Hippocampal formation (tissue), 2 donors: ENCODE data around the gene TMEM41B.
"Not testable (repeated sequence)": the region's sequence is repeated elsewhere in the genome, so short reads cannot be mapped to it uniquely, and the experiment has no call there.

Source experiments
- DNase-seq, 2 donors: peaks; one replicate each; lab custom pipeline; 2025; lab: John Stamatoyannopoulos, UW

Gene TMEM41B

DNA sequence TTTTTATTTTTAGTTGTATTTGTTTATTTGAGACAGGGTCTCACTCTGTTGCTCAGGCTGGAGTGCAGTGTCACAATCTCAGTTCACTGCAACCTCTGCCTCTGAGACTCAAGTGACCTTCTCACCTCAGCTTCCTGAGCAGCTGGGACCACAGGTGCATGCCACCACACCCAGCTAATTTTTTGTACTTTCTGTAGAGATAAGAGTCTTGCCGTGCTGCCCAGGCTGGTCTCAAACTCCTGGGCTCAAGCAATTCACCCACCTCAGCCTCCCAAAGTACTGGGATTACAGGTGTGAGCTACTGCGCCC is 53.6 kb downstream of the TMEM41B start:
- not testable (repeated sequence) for DNase-seq

DNA sequence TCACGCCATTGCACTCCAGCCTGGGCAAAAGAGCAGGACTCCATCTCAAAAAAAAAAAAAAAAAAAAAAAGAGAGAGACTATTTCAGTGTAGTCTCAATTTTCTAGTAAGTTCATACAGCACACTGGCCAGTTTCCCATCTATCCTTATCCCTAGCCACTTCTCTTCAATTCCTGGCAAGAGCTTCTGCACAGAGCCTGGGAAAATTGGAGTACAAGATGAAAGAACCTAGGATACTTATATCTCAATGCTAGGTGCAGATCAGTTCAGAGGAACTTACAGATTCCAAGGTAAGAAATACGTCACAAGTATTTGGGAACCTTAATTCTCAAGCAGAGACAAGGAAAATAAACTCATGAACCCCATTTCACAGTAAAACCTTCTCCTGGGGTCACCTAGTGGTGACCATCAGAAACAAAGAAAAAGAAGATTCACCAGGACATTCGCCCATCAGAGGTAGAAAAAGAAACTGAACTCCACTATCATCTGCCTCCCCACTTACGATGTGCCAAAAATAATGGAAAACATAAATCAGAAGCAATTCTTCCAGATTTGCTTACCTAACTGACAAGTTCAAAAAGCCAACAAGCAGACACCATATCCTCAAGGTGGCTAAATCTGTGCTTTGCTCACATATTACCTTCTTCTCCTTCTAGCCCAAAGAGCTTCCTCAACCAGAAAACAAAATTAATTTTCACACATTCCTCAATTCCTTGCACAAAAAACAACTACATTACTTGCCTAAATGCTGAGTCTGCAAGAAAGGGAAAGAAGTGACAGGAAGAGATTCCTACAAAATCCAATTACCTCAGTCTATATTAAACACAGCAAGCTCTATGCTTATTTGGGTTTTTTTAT is 54.2 kb downstream of the TMEM41B start:
- no peak for DNase-seq

DNA sequence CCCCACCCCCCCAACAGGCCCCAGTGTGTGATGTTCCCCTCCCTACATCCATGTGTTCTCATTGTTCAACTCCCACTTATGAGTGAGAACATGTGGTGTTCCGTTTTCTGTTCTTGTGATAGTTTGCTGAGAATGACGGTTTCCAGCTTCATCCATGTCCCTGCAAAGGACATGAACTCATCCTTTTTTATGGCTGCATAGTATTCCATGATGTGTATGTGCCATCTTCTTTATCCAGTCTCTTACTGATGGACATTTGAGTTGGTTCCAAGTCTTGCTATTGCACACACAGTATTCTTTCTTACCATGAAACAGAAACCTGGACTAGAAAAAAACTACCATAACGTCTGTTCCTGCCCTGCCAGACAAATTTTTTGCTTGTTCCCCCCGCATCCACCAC is 56.1 kb downstream of the TMEM41B start:
- DNase-seq = not testable (repeated sequence)

DNA sequence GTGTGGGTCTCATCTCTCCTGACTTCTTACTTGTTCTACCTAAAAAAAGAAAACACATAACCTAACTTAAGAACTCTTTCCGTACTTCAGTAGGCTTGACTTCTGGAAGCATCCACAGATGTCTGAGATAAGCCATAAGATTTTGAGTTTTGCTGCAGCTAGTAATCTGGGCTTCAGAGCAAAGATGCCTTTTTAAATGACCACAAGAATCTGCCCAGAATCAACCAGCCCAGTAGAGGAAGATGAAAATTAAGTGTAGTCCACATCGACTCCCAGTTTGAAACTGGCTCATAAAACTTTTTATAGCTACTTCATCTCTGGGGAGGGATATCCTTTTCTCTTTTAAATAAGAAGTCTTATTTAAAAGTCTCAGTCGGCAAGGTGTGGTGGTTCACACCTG is 60.0 kb downstream of the TMEM41B start:
- no peak for DNase-seq

DNA sequence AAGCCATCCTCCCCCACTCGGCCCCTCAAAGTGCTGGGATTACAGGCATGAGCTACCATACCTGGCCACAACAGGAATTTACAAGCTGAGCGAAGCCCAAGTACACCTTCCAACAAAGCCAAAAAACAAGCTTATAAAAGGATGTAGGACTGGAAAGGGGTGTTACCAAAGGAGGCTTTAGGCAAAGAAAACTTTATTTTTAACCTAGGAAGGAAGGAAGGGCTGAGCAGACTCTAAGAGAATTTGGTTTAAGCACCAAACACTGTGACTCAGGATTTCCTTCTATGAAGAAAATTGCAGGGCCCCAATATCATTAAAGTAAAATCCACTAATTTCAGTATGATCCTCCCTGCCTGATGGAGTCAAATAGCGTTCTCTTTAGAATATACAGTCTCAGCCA is 61.3 kb downstream of the TMEM41B start:
- no peak for DNase-seq

DNA sequence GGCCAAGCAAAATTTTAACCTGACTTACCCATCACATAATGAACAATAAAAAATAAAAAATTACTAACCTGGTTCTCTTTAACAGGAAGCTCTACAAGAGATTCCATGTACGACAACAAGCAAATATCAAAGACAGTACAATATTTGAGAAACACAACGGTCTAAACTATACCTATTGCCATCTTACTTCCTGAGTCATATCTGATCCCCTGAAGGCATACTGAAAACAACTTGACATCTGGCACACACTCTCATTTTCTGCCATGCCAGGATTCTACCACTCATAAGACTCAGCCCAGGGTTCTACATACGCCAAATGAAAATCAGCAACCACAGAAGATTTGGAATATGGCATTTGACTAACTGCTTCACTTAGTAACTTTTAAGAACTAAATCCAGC is 63.1 kb downstream of the TMEM41B start:
- DNase-seq = no peak

- DNase-seq = no peak
Observed at GRCh38 chr11:9250139-9250582, 64.2 kb downstream of the TMEM41B start.

- DNase-seq = no peak
Observed at GRCh38 chr11:9249252-9249651, 65.1 kb downstream of the TMEM41B start.

GRCh38 chr11:9247863-9248262 is 66.5 kb downstream of the TMEM41B start:
- DNase-seq = no peak

- not testable (repeated sequence) for DNase-seq
Observed at GRCh38 chr11:9236242-9236641, 78.2 kb downstream of the TMEM41B start.

DNA sequence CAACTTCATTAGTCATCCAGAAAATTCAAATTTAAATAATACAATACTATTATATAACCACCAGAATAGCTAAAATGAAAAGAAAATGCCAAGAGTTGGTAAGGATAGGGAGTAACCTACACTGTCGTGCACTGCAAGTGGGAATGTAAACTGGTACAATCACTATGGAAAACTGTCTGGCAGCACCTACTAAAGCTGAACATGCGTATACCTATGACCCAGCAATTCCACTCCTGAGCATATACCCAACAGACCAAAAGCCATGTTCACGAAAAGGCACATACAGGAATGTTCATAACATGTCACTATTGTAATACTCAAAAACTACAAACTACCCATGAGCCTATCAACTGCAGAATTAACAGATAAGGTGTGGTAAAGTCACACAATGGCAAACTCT is 81.9 kb downstream of the TMEM41B start:
- no peak for DNase-seq

DNA sequence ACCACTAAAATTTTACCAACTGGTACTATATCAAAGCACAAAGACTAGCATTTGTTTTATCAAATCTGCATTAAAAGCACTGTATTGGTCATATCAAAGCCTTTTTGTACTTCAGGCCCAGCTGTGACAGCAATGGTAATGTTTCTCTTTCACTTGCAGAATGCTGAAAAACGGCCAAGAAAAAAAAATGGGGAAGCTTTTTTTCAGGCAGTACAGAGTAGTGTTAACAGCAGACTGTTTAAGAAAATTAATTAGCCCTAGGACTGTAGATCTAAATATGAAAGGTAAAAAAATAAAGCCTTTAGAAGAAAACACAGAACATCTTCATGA is 82.6 kb downstream of the TMEM41B start:
- DNase-seq = peak; percentile 13 to 93
